Stimulated activated naive CD4-positive, alpha-beta T cell (primary cell): Measurements from ENCODE around the gene AKAP13.
"Not testable (repeated sequence)": the region's sequence is repeated elsewhere in the genome, so short reads cannot be mapped to it uniquely, and the experiment has no call there.

Experiments
- DNase-seq, 6 experiments: peaks; one replicate each; lab custom pipeline; 2025; lab: John Stamatoyannopoulos, UW

Gene AKAP13

DNA sequence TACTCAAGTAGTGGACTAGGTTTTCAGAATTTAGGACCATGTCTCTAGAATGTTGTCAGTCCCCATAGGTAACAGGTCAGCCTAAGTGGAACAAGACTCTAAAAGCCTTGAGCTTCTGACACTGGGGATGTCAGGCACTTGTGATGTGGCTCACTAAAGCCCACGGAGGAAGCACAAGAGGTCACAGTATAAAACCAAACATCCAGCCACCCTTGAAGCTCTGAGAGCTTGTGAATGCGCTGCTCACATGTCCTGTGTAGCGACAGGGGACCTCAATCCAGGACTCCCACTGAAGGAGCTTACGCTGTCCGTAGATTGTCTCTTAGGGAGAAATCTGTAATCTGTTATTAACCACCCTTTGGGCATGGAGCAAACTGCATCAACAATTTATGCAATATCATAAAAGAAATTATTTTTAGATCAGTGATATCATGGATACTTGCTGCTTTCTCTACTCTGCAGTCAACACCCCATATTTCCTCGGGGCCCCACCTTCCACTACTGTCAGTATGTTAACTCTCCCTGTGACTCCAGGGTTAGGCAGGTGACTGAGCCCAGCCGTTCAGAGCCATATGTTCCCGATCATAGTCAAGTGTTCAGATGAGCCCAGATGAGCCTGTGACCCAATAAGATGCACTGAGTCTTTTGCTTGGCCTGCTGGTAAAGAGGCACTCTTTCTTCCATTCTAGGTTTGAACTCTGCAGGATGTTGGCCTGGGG is 32.2 kb upstream of the AKAP13 start:
- DNase-seq = not testable (repeated sequence)

GRCh38 chr15:85349062-85349461 is 31.3 kb upstream of the AKAP13 start:
- DNase-seq = not testable (repeated sequence)

- DNase-seq = no peak
Measured at GRCh38 chr15:85350395-85350794, 30.0 kb upstream of the AKAP13 start.

DNA sequence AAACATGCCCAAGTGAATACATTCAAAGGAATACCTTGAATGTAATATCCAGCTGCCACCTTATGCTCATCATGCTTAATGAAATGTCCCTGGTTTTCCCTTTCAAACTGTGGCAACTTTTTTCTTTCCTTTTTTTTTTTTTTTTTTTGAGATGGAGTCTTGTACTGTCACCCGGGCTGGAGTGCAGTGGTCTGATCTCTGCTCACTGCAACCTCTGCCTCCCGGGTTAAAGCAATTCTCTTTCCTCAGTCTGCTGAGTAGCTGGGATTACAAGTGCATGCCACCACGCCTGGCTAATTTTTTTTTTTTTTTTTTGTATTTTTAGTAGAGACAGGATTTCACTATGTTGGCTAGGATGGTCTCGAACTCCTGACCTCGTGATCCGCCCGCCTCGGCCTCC is 28.9 kb upstream of the AKAP13 start:
- DNase-seq = not testable (repeated sequence)

DNA sequence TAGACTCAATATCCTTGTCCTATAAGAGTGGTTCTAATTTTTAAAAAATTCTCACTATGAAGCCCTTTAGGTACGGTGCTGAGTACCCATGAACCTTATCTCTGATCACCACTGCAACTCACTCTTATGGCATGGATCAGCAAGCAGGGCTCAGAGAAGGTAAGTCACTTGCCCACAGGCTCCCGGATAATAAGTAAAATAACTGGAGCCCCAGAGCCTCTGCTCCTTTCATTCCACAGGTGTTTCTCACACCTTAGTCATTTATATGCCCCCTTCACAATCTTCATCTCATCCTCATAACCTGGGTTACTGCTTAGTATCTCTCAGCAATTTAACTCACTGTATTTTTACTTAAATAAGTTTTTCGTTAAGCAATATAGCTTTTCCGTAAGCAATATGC is 28.4 kb upstream of the AKAP13 start:
- DNase-seq = no peak

GRCh38 chr15:85353516-85353915 is 26.9 kb upstream of the AKAP13 start:
- no peak for DNase-seq

DNA sequence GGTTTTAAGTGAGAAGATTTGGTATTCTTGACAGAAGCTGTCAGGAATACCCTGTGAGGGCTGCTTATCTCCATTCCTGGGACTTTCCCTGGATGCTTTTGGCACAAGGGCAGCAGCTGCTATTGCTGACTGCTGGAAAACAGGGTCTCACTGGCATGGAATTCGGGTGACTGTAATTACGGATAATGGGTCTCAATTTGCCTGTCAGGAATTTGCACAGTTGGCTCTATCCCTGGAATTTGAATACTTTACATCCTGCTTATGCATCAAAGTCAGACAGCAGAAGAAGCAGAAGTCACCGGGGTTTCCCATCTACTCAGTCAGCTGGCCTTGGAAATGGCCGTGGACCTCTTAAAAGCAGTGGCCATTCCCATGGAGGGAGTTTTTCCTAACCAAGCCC is 25.9 kb upstream of the AKAP13 start:
- DNase-seq = no peak

DNA sequence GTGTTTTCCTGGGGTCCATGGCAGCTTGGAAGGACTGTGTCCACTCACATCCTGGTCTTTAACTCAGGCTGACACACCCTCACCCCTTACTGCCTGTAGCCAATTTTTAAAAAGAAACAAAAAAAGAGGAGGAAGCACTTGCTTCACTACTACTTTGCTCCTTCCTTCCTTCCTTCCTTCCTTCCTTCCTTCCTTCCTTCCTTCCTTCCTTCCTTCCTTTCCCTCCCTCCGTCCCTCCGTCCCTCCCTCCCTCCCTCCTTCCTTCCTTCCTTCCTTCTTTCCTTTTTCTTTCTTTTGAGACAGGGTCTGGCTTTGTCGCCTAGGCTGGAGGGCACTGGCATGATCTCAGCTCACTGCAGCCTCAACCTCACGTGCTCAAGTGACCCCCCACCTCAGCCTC is 25.5 kb upstream of the AKAP13 start:
- no peak for DNase-seq

DNA sequence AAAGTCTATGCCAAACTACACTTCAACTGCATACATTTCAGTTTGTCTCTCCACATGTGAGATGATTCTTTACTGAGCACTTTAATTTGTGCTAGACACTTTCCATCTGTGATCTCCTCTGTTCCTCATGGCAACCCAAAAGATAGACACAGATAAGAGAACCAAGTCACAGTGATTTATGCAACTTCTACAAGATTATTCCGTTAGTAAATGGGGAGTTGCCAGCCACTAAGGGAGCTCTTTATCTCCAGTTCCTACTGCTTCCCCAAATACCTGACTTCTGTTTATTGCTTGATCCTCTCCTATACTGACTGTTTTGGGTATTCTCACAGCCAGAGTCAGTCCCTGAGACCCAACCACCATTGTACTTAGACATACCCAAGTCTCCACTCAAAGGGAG is 24.1 kb upstream of the AKAP13 start:
- no peak for DNase-seq

DNA sequence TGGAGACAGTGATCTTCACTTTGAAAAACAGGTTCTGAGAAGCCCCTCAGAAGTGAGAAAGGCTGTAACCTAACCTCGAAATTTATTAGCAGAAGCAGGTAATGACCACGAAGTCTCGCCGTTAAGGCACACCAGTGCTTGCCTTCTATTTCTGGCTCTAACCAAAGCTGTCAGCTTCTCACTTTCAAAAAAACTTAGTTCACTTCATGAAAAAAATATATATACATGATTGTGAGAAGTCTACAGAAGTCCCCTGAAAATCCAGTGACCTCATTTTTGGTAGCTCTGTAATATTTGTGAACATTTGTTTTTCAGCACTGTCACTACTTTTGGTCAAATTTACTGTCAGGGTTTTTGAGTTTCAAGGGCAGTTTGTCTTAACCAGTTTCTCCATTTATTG is 19.1 kb upstream of the AKAP13 start:
- no peak for DNase-seq

DNA sequence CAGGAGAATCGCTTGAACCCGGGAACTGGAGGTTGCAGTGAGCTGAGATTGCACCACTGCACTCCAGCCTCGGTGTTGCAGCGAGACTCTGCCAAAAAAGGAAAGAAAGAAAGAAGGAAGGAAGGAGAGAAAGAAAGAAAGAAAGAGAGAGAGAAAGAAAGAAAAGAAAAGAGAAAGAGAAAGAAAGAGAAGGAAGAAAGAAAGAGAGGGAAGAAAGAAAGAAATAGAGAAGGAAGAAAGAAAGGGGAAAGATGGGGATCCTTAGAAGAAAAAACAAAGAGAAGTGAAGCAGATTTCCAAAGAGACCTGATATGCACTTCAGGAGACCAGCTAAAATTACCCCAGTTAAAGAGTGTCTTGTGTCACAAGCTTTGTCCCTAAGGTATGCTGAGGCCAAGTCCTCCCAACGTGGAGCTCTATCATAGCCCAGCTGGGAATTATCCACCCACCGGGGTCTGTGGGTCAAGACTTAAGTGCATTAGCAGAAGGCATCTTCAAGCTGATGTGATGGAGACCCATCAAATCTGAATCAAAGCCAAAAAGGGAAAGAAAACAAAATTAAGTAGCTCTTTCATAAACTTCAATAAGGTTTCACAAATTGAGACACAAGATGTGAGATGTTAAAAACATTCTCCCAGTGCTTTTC is 17.8 kb upstream of the AKAP13 start:
- no peak for DNase-seq

DNA sequence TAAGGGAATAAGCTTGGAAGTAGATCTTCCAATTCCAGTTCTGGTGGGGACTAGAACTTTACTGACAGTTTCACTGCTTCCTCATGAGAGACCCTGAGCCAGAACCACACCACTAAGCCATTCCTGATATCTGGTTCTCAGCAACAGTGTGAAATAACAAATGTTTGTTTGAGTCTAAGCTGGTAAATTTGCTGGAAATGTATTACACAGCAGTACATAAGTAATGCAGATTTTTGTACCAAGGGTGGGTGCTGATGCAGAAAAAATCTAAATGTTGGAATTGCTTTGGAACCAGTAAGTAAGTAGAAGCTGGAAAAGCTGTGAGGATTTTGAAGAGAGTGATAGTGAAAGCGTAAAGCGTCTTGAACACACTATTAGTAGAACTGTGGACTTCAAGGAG is 14.4 kb upstream of the AKAP13 start:
- DNase-seq = no peak

DNA sequence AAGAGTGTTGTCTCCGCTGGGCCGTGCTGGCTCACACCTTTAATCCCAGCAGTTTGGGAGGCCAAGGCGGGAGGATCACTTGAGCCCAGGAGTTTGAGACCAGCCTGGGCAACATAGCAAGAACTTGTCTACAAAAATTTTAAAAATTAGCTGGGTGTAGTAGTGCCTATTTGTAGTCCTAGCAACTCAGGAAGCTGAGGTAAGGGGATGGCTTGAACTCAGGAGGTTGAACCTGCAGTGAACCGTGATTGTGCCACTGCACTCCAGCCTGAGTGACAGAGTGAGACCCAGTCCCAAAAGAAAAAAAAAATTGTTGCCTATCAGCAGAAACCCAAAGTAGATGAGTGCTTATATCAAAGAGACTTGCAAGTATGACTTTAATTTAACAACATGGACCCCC is 12.7 kb upstream of the AKAP13 start:
- peak in 1 of 6 experiments; percentile 2 for DNase-seq

GRCh38 chr15:85374831-85375230 is 5.6 kb upstream of the AKAP13 start:
- DNase-seq = no peak

- no peak for DNase-seq
Measured at GRCh38 chr15:85377269-85377668, 3.1 kb upstream of the AKAP13 start.

GRCh38 chr15:85377986-85378385 is 2.4 kb upstream of the AKAP13 start:
- no peak for DNase-seq

DNA sequence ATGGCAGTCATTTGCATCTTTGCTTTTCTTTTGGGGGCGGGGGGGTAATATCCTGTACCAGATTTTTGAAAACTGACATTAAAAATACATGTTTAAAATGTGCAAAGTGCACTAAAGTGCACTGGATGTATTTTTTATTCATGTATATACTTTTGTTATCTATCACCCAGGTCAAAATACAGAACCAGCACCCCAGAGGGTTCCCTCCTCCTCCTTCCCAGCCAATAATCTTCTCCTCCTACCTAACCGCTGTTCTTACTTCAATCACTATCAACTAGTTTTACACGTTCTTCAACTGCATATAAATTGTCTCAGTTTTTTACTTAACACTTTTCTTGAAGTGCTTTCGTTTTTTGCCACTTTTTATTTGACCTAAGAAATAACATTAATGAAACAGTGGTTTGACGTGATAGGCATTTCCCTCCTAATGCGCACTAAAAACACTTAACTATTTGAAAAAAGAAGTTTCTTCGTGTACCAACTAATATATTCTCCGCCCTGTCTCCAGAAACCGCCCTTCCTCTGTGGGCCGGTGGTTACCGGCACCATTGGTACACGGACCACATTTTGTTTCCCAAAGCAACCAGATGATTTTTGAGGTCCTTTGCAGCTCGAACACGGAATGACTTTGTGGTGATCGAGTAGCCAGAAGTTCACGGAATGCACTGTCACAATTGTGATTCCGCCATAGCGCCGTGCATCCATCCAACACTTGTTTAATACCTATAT is 836 bp upstream of the AKAP13 start:
- DNase-seq = peak in 5 of 6 experiments; percentile 18 to 70 (median 38)

GRCh38 chr15:85380812-85381642 is 624 bp downstream of the AKAP13 start:
- DNase-seq = peak; percentile 53 to 72 (median 62)

DNA sequence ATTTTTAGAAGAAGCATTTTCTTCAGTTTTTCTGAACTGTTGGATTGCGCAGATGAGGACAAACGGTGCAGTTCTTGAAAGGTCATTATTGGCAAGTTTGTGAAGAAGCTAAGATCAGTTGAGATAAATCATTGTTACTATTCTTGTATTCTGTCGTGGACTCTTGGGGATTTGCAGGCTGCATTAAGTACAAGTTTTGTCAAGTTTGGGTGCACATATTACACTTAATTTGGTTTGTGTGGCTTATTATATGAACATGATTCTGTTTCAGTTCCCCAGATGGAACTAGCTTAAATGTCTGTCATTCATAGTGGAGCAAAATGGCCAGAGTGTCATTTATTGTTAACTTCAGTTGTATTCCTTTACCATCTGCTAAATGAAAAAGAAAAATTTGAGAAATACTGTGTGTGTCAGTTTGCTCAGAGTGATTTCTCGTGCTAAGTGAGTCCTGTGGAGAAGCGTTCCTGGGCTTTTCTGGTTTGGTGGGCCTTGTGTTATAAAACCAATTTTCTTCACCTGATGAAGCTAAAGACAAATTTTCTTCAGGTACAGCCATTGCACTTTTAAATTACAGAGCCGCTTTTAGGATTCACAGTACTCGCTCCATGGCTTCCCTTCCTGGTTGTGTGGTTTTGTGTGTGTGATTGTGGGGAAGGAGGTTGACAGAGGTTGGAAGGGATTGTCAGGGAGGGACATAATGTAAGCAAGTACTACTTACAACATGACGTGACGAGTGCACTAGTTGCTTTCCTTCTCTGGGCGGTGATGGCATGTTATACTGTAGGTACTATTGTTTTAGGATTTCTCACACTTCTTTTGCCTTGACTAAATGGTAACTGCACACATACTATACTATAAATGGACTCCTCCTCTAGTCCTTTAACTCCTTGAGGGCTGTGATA is 1.7 kb downstream of the AKAP13 start:
- no peak for DNase-seq

- DNase-seq = no peak
Measured at GRCh38 chr15:85382942-85383341, 2.5 kb downstream of the AKAP13 start.

DNA sequence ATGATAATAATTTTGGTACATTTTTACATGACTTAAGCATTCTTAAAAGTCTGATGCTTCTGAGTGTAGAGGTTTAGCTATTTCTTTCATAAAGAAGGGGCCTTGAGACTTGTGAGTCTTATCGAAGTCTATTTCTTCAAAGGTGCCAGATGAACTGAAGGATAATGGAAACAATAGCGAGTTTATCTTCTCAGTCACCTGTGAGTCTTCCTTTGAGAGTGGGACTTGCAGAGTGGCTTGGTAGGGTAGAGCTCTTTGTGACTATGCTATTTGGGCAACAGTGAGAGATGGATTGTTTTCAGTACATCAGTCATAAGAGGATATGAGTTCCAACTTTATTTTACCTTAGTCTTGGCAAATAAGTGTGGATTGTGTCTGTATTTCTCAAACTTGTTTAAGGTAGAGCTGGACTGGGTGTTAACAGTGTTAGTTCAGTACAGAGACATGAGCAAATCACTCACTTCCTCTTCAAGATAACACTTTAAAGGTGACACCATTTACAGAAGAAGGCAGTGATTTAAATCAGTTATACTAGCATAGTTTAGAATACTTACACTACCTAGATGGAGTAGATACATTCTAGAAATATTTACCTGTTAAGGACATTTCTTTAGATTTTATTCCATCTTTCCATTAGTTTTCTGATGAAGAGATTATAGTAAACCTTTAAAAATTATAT is 3.2 kb downstream of the AKAP13 start:
- peak in 1 of 6 experiments; percentile 7 for DNase-seq
